NOMO-1 treated with dmso at 0.1 percent for 144 hours (cell line): ENCODE results near the gene WDR82.

Experiments used
- DNase-seq: peaks from one replicate; lab custom pipeline; 2025; ENCODE audit not compliant: unreplicated experiment; lab: John Stamatoyannopoulos, UW

WDR82 gene

DNA sequence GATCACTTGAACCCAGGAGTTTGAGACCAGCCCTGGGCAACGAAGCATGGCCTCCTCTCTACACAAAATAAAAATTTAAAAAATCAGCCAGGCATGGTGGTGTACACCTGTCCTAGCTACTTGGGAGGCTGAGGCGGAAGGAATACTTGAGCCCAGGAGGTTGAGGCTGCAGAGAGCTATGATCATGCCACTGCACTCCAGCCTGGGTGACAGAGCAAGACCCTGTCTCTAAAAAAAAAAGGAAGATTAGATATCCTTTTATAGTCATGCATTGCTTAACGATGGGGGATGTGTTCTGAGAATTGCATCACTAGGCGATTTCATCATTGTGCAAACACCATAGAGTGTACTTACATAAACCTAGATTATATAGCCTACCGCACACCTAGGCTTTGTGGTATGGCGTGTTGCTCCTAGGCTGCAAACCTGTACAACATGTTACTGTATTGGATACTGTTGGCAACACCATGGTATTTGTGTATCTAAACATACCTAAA, 67.9 kb downstream of the WDR82 start:
- DNase-seq, result peak; percentile 55

DNA sequence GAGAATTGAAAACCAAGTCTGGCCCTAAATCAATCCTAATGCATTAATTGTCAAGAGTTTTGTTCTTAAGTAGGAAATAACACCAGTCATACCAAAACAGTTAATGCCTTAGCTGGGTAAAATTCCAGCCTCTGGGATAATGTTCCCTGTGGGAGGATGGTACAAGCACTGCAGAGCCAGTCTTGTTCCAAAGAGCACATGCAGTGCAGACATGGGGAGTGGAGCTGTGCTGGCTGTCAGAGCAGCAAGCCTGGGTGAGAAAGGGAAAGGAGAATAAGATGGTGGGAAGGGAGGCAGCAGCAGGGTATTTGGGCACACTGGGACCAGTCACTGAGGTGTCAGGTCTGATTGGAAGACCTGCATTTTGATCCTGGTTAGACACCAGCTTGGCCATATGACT, 68.4 kb downstream of the WDR82 start:
- DNase-seq, result no peak

DNA sequence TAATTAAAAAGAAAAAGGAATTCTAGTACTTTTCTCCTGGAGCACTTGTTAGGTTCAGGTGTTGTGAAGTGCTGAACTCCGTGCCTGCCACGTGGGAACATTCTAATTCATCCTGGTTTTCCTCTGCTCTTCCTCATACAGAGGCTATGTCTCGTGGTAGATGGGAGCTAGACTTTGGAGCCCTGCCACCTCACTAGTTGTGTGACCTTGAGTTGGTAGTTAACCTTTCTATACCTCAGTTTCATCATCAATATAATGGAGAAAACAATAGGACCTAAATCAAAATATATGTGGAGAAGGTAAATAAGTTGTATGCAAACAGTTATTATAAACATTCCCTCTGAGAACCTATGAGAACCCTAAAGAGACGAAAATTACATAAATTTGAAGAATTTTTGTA, 69.9 kb downstream of the WDR82 start:
- DNase-seq, result no peak

DNA sequence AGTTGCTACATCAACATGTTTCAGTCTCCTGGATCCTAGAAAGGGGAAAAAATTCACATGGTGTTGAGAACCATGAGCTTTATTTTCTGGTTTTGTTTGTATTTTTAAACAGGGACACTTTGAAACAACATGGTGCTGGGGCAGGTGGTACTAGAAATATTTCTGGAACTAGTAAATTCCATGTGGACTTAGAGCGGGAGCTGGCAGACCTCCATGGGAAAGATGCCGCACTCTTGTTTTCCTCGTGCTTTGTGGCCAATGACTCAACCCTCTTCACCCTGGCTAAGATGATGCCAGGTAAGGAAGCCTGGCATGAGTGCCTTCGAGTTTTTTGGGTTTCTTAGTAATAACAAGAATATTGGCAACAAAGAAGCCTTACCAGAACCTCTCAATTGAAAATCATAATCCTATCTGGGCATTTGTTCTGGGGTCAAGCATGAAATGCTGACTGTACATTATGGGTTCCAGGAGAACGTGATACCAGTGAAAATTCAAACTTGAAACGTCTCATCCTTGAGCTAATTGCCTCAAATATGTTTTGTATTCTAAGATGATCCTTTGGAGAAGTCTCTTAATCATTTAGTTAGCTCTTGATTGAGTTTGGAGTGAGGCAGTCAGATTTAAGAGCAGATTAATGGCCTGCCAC, 72.6 kb downstream of the WDR82 start:
- no peak for DNase-seq
